DOHH2 (cell line): ENCODE measurements around the gene CDK14.

Experiments used
- H3F3A ChIP-seq: fragments of 200-600 bp; sonication (generic), shearing (Covaris generic); 2 replicates; pipeline ENCODE4 v1.6.0; 2016; ENCODE audit warnings: antibody characterized with exemption, mild to moderate bottlenecking; ENCODE audit not compliant: control insufficient read depth, insufficient read depth
- H3K27ac ChIP-seq: fragments of 200-600 bp; sonication (generic); 2 replicates; pipeline ENCODE4 v1.5.1; 2014; ENCODE audit warnings: low read depth, mild to moderate bottlenecking, low read length, moderate library complexity
- H3K27me3 ChIP-seq: fragments of 200-600 bp; sonication (generic); 2 replicates; pipeline ENCODE4 v1.6.1; 2014; ENCODE audit warnings: mild to moderate bottlenecking, low read length, mixed read lengths; ENCODE audit not compliant: control insufficient read depth
- H3K36me3 ChIP-seq: fragments of 200-600 bp; sonication (generic); 2 replicates; pipeline ENCODE4 v1.6.1; 2014; ENCODE audit warnings: mild to moderate bottlenecking, low read length, moderate library complexity, mixed read lengths; ENCODE audit not compliant: control insufficient read depth
- H3K4me1 ChIP-seq: fragments of 200-600 bp; sonication (generic); 2 replicates; pipeline ENCODE4 v1.6.1; 2014; ENCODE audit warnings: mild to moderate bottlenecking, low read length, mixed read lengths; ENCODE audit not compliant: control insufficient read depth
- H3K4me2 ChIP-seq: fragments of 200-600 bp; sonication (generic); 2 replicates; pipeline ENCODE4 v1.6.0; 2014; ENCODE audit warnings: mild to moderate bottlenecking, low read length, moderate library complexity
- H3K4me3 ChIP-seq: fragments of 200-600 bp; sonication (generic); 2 replicates; pipeline ENCODE4 v1.5.1; 2014; ENCODE audit warnings: mild to moderate bottlenecking, low read length, mixed read lengths
- H3K79me2 ChIP-seq: fragments of 200-600 bp; sonication (generic); 2 replicates; pipeline ENCODE4 v1.6.1; 2014; ENCODE audit warnings: mild to moderate bottlenecking, low read length, mixed read lengths; ENCODE audit not compliant: control insufficient read depth
- H3K9me2 ChIP-seq: fragments of 200-600 bp; sonication (generic); replicated peaks from 2 replicates; pipeline ENCODE4 v1.6.1; 2014; ENCODE audit warnings: mild to moderate bottlenecking, low read length, mixed read lengths; ENCODE audit not compliant: control insufficient read depth
- H3K9me3 ChIP-seq: fragments of 200-600 bp; sonication (generic); 2 replicates; pipeline ENCODE4 v1.6.1; 2014; ENCODE audit warnings: antibody characterized with exemption, low read length, mixed read lengths; ENCODE audit not compliant: control insufficient read depth, insufficient read depth
- H4K20me1 ChIP-seq: fragments of 200-600 bp; sonication (generic); 2 replicates; pipeline ENCODE4 v1.6.0; 2014; ENCODE audit warnings: low read depth, mild to moderate bottlenecking, antibody characterized with exemption, low read length, moderate library complexity; ENCODE audit not compliant: control insufficient read depth, insufficient read depth
- EZH2phosphoT487 ChIP-seq: fragments of 200-600 bp; sonication (generic); IDR thresholded peaks from 2 replicates; pipeline ENCODE4 v1.6.1; 2017; ENCODE audit warnings: borderline replicate concordance, mild to moderate bottlenecking, antibody characterized with exemption, low read length, moderate library complexity, mixed read lengths
- TF ChIP-seq, protein P1 (sequence below): fragments of 200-600 bp; sonication (generic); IDR thresholded peaks from one replicate; pipeline ENCODE4 v1.5.1; 2014; ENCODE audit warnings: antibody characterized with exemption, mild to moderate bottlenecking, low read depth, low read length; ENCODE audit not compliant: poor library complexity, severe bottlenecking

CDK14 gene

GRCh38 chr7:91164506-91164905, 568.4 kb downstream of the CDK14 start:
- no peak for TF ChIP-seq EZH2phosphoT487
- TF ChIP-seq, protein P1, sequence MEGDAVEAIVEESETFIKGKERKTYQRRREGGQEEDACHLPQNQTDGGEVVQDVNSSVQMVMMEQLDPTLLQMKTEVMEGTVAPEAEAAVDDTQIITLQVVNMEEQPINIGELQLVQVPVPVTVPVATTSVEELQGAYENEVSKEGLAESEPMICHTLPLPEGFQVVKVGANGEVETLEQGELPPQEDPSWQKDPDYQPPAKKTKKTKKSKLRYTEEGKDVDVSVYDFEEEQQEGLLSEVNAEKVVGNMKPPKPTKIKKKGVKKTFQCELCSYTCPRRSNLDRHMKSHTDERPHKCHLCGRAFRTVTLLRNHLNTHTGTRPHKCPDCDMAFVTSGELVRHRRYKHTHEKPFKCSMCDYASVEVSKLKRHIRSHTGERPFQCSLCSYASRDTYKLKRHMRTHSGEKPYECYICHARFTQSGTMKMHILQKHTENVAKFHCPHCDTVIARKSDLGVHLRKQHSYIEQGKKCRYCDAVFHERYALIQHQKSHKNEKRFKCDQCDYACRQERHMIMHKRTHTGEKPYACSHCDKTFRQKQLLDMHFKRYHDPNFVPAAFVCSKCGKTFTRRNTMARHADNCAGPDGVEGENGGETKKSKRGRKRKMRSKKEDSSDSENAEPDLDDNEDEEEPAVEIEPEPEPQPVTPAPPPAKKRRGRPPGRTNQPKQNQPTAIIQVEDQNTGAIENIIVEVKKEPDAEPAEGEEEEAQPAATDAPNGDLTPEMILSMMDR: no peak
- Histone ChIP-seq H3K79me2 (no peaks in the 10 kb centered on the region), H3K9me2 (no peaks in the 10 kb centered on the region), H3K4me2 (no peak overlapping the region), H3K27ac (no peak overlapping the region), H3K27me3 (no peaks in the 10 kb centered on the region), H3K9me3 (no peaks in the 10 kb centered on the region), H3K4me3 (no peak overlapping the region), H3F3A (no peaks in the 10 kb centered on the region), H3K36me3 (no peaks in the 10 kb centered on the region), H4K20me1 (no peaks in the 10 kb centered on the region), H3K4me1 (peaks cover 18% of the 10 kb centered on the region)

GRCh38 chr7:91165006-91165845, 569.1 kb downstream of the CDK14 start:
- Histone ChIP-seq H3K4me1 (peaks cover 18% of the 10 kb centered on the region), H3K27me3 (no peaks in the 10 kb centered on the region), H3K4me3 (no peak overlapping the region), H4K20me1 (no peaks in the 10 kb centered on the region), H3K79me2 (no peaks in the 10 kb centered on the region), H3K36me3 (no peaks in the 10 kb centered on the region), H3K9me3 (no peaks in the 10 kb centered on the region), H3K4me2 (peak overlapping the region; percentile 25), H3K27ac (no peak overlapping the region), H3K9me2 (no peaks in the 10 kb centered on the region), H3F3A (no peaks in the 10 kb centered on the region)
- no peak for TF ChIP-seq EZH2phosphoT487
- TF ChIP-seq, protein P1: no peak

- Histone ChIP-seq H3K9me3 (no peaks in the 10 kb centered on the region), H3K4me1 (peaks cover 18% of the 10 kb centered on the region), H4K20me1 (no peaks in the 10 kb centered on the region), H3K79me2 (no peaks in the 10 kb centered on the region), H3F3A (no peaks in the 10 kb centered on the region), H3K27me3 (no peaks in the 10 kb centered on the region), H3K9me2 (no peaks in the 10 kb centered on the region), H3K27ac (no peak overlapping the region), H3K4me2 (no peak overlapping the region), H3K36me3 (no peaks in the 10 kb centered on the region), H3K4me3 (no peak overlapping the region)
- TF ChIP-seq EZH2phosphoT487: no peak
- TF ChIP-seq, protein P1: no peak
Measured at GRCh38 chr7:91165846-91166230, 569.7 kb downstream of the CDK14 start.
